K562 (cell line): ENCODE data around the gene DNASE2. TPM values are rescaled to one million over a fixed set of nuclear protein-coding genes. Genes with fewer than 3 reads are reported as not detected.

Source experiments
- BHLHE40 ChIP-seq: IDR thresholded peaks from 2 replicates; pipeline ENCODE4 v1.6.1; 2011; ENCODE audit warnings: low read length, improper control_type of control experiment
- BMI1 ChIP-seq: fragments of 150-350 bp; IDR thresholded peaks from 2 replicates; pipeline ENCODE4 v1.6.1; 2014; ENCODE audit warnings: low read length
- EP400 ChIP-seq: fragments of 450-650 bp; IDR thresholded peaks from 2 replicates; pipeline ENCODE4 v1.6.1; 2017; ENCODE audit warnings: antibody characterized with exemption, mild to moderate bottlenecking, moderate library complexity
- GATAD2A ChIP-seq: fragments of 450-650 bp; IDR thresholded peaks from 2 replicates; pipeline ENCODE4 v1.6.1; 2017
- KLF16 ChIP-seq: IDR thresholded peaks from 2 replicates; pipeline ENCODE4 v1.6.1; 2016; ENCODE audit warnings: antibody characterized with exemption
- MTA3 ChIP-seq: fragments of 450-650 bp; formaldehyde crosslinking; IDR thresholded peaks from 2 replicates; pipeline ENCODE4 v1.6.1; 2017; ENCODE audit warnings: mild to moderate bottlenecking, borderline replicate concordance
- NCOA2 ChIP-seq, 2 experiments: fragments of 450-650 bp; IDR thresholded peaks; 2 replicates each; pipeline ENCODE4 v1.6.1; 2018; ENCODE audit warnings: mild to moderate bottlenecking in 2 of 2, moderate library complexity in 1 of 2; ENCODE audit not compliant: partially characterized antibody in 2 of 2
- NR1H2 ChIP-seq: sonication (generic); formaldehyde crosslinking; IDR thresholded peaks from 2 replicates; pipeline ENCODE4 v1.4.0; 2020; ENCODE audit warnings: mild to moderate bottlenecking, missing genetic modification reagents
- SREBF1 ChIP-seq: fragments of 150-350 bp; IDR thresholded peaks from 2 replicates; pipeline ENCODE4 v1.6.1; 2014; ENCODE audit warnings: antibody characterized with exemption, low read depth, low read length, borderline replicate concordance
- TCF3 ChIP-seq: sonication (generic); formaldehyde crosslinking; IDR thresholded peaks from 2 replicates; pipeline ENCODE4 v1.4.0; 2020; ENCODE audit warnings: mild to moderate bottlenecking, missing genetic modification reagents
- TCF7L2 ChIP-seq: fragments of 150-350 bp; IDR thresholded peaks from 2 replicates; pipeline ENCODE4 v1.6.1; 2016; ENCODE audit warnings: low read depth, mild to moderate bottlenecking, low read length, moderate library complexity
- ZNF3 ChIP-seq: fragments of 250-450 bp; sonication (Bioruptor Pico); IDR thresholded peaks from 2 replicates; pipeline ENCODE4 v1.5.0; 2021; ENCODE audit warnings: mild to moderate bottlenecking, moderate library complexity
- ZNF354B ChIP-seq: fragments of 250-450 bp; sonication (Bioruptor Pico); IDR thresholded peaks from 2 replicates; pipeline ENCODE4 v1.4.0; 2020
- polyA plus RNA-seq, 8 experiments: library from polyadenylated mRNA; depleted of rRNA in 4 of 8; stranded (reverse) in 5 of 8; unstranded in 3 of 8; fragments of >200 nt; fragmentation: Nextera tagmentation in 2 of 8; fragmentation: Illumina TruSeq in 1 of 8; extraction: Ambion mirVana in 2 of 8; extraction: Trizol in 1 of 8; gene quantifications; 2 replicates each; pipeline versions ENCODE4 v1.2.1 to v1.2.3, GENCODE V29; 2011 to 2014; ENCODE audit warnings: inconsistent platforms in 1 of 8, missing spikeins in 1 of 8
- total RNA-seq, 7 experiments: library from RNA; depleted of rRNA in 6 of 7; stranded (reverse); fragments of >200 nt in 6 of 7; fragmentation: Illumina TruSeq in 2 of 7; extraction: Trizol in 2 of 7; gene quantifications; 2 replicates each; pipeline versions ENCODE4 v1.2.1 to v1.2.3, GENCODE V29; 2011 to 2021; ENCODE audit warnings: low replicate concordance in 1 of 7
- TF ChIP-seq, protein P1 (sequence below): fragments of 250-450 bp; sonication (Bioruptor Pico); IDR thresholded peaks from 2 replicates; pipeline ENCODE4 v1.4.0; 2020
- TF ChIP-seq, protein P2 (sequence below): fragments of 250-450 bp; sonication (Bioruptor Pico); IDR thresholded peaks from 2 replicates; pipeline ENCODE4 v1.8.0; 2022; ENCODE audit warnings: moderate library complexity, mild to moderate bottlenecking, inconsistent platforms
- TF ChIP-seq, protein P3 (sequence below): IDR thresholded peaks from 2 replicates; pipeline ENCODE4 v1.6.1; 2016; ENCODE audit warnings: missing genetic modification characterization, missing compliant biosample characterization
- TF ChIP-seq, protein P4 (sequence below): IDR thresholded peaks from 2 replicates; pipeline ENCODE4 v1.6.1; 2011; ENCODE audit warnings: borderline replicate concordance, low read depth, mild to moderate bottlenecking, moderate library complexity, low read length; ENCODE audit not compliant: insufficient read depth, poor library complexity, severe bottlenecking

The DNASE2 gene
- total and polyA plus RNA-seq, 9 of the 15 experiments (the other 6 are each of a cell fraction or from before 2014, with no cell fraction given) = 4.4 to 27.0 (median 20.2) TPM

DNA sequence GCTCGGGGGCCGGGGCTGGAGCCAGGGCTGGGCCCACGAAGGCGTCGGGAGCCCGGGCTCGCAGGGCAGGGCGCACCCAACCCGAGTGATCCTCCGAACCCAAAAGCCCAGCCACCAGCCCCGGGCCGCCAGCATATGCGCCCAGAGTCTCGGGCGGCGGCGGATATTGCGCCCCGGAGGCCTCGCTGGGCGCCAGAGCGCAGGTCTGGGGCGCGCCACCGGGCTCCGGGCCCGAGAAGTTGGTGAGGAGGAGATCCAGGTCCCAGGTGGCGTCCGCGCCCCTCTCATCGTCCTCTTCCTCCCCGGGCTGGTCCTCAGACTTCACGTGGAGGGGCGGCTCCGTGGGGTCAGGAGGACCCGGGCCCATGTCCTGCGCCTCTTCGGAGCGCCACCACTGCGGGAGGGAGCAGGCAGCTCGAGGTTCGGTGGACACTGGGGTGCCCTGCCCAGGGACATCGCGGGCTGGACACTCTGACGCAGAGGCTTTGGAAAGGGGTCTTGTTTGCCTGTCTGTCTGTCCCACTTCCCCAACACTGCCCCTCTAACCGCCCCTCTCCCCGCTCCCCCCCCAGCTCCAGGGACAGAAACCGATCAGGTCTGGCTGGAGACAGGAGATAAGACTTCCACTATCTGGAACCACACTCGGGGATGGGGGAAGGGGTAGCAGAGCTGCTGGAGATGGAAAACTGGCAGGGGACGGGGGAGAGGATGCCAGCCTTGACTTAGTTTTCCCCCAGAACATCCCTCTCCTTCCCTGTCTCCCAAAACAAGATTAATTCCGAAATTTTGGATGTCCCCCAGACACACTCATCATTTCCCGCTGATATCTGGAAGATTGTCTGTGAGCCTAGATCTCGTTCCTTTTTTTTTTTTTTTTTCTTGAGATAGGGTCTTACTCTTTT lies 4.8 kb upstream of the DNASE2 start (continued):
- TF ChIP-seq, protein P1, sequence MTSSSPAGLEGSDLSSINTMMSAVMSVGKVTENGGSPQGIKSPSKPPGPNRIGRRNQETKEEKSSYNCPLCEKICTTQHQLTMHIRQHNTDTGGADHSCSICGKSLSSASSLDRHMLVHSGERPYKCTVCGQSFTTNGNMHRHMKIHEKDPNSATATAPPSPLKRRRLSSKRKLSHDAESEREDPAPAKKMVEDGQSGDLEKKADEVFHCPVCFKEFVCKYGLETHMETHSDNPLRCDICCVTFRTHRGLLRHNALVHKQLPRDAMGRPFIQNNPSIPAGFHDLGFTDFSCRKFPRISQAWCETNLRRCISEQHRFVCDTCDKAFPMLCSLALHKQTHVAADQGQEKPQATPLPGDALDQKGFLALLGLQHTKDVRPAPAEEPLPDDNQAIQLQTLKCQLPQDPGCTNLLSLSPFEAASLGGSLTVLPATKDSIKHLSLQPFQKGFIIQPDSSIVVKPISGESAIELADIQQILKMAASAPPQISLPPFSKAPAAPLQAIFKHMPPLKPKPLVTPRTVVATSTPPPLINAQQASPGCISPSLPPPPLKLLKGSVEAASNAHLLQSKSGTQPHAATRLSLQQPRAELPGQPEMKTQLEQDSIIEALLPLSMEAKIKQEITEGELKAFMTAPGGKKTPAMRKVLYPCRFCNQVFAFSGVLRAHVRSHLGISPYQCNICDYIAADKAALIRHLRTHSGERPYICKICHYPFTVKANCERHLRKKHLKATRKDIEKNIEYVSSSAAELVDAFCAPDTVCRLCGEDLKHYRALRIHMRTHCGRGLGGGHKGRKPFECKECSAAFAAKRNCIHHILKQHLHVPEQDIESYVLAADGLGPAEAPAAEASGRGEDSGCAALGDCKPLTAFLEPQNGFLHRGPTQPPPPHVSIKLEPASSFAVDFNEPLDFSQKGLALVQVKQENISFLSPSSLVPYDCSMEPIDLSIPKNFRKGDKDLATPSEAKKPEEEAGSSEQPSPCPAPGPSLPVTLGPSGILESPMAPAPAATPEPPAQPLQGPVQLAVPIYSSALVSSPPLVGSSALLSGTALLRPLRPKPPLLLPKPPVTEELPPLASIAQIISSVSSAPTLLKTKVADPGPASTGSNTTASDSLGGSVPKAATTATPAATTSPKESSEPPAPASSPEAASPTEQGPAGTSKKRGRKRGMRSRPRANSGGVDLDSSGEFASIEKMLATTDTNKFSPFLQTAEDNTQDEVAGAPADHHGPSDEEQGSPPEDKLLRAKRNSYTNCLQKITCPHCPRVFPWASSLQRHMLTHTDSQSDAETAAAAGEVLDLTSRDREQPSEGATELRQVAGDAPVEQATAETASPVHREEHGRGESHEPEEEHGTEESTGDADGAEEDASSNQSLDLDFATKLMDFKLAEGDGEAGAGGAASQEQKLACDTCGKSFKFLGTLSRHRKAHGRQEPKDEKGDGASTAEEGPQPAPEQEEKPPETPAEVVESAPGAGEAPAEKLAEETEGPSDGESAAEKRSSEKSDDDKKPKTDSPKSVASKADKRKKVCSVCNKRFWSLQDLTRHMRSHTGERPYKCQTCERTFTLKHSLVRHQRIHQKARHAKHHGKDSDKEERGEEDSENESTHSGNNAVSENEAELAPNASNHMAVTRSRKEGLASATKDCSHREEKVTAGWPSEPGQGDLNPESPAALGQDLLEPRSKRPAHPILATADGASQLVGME = no peak
- TF ChIP-seq TCF7L2 (no peak), NR1H2 (CRISPR knock-in tag) (no peak), SREBF1 (no peak), BMI1 (no peak), KLF16 (peak; percentile 93), NCOA2 (IDR thresholded peaks at IDR 0.05; ENCODE audit: partially characterized antibody in 2 of 2) (no peak), MTA3 (no peak), GATAD2A (peak; percentile 77; the same call in 1 of the 2 replicates), TCF3 (CRISPR knock-in tag) (peak; percentile 91), ZNF354B (CRISPR knock-in tag) (no peak), EP400 (no peak; the same call in 1 of the 2 replicates), BHLHE40 (0 out of 2 replicates have a peak, but pooled peaks have one; percentile 12), ZNF3 (CRISPR knock-in tag) (no peak)
- TF ChIP-seq, protein P2, sequence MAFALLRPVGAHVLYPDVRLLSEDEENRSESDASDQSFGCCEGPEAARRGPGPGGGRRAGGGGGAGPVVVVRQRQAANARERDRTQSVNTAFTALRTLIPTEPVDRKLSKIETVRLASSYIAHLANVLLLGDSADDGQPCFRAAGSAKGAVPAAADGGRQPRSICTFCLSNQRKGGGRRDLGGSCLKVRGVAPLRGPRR (CRISPR knock-in tag) = no peak
- TF ChIP-seq, protein P3, sequence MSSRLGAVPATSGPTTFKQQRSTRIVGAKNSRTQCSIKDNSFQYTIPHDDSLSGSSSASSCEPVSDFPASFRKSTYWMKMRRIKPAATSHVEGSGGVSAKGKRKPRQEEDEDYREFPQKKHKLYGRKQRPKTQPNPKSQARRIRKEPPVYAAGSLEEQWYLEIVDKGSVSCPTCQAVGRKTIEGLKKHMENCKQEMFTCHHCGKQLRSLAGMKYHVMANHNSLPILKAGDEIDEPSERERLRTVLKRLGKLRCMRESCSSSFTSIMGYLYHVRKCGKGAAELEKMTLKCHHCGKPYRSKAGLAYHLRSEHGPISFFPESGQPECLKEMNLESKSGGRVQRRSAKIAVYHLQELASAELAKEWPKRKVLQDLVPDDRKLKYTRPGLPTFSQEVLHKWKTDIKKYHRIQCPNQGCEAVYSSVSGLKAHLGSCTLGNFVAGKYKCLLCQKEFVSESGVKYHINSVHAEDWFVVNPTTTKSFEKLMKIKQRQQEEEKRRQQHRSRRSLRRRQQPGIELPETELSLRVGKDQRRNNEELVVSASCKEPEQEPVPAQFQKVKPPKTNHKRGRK (tag) = 0 out of 2 replicates have a peak, but pooled peaks have one; percentile 13
- TF ChIP-seq, protein P4, sequence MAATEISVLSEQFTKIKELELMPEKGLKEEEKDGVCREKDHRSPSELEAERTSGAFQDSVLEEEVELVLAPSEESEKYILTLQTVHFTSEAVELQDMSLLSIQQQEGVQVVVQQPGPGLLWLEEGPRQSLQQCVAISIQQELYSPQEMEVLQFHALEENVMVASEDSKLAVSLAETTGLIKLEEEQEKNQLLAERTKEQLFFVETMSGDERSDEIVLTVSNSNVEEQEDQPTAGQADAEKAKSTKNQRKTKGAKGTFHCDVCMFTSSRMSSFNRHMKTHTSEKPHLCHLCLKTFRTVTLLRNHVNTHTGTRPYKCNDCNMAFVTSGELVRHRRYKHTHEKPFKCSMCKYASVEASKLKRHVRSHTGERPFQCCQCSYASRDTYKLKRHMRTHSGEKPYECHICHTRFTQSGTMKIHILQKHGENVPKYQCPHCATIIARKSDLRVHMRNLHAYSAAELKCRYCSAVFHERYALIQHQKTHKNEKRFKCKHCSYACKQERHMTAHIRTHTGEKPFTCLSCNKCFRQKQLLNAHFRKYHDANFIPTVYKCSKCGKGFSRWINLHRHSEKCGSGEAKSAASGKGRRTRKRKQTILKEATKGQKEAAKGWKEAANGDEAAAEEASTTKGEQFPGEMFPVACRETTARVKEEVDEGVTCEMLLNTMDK = no peak
